Endothelial cell of umbilical vein (primary cell): ENCODE measurements around the gene CBFB. TPM values are rescaled to one million over a fixed set of nuclear protein-coding genes. Genes with fewer than 3 reads are reported as not detected.

Experiments
- BruUV-seq: library from RNA; stranded (reverse); fragments of 400-500 nt; replicated peaks from 2 replicates; lab custom pipeline; 2021; lab: Mats Ljungman, UMichigan
- CTCF ChIA-PET: fragments of 300-600, 350-600 bp; sonication (Branson Sonifier 250); formaldehyde crosslinking; loops from one replicate; lab custom pipeline; 2021; ENCODE audit warnings: antibody characterized with exemption, inconsistent platforms; lab: Charles Lee
- POLR2A ChIA-PET: fragments of 300-600, 350-600 bp; sonication (Branson Sonifier 250); formaldehyde crosslinking; loops from one replicate; lab custom pipeline; 2021; ENCODE audit warnings: antibody characterized with exemption, inconsistent platforms; lab: Charles Lee
- DNase-seq: peaks from one replicate; pipeline ENCODE4 v3.0.0-alpha.2; 2011; ENCODE audit warnings: low read depth, low spot score
- FAIRE-seq: peaks from 2 replicates; lab custom pipeline; 2011; peaks lifted over from hg19 to GRCh38; lab: Jason Lieb, UNC
- H2AFZ ChIP-seq: 2 replicates; pipeline ENCODE4 v1.6.0; 2012; ENCODE audit warnings: low read depth, low read length, control low read depth, inconsistent platforms
- H3K27ac ChIP-seq: 2 replicates; pipeline ENCODE4 v1.5.1; 2011; ENCODE audit warnings: low read depth, mild to moderate bottlenecking, control low read depth, low read length, moderate library complexity; ENCODE audit not compliant: insufficient read depth
- H3K27me3 ChIP-seq, 2 experiments: 2 replicates each; pipeline versions ENCODE4 v1.6.0 to v1.6.1; 2011; ENCODE audit warnings: low read length in 2 of 2, mixed read lengths in 1 of 2; ENCODE audit not compliant: control insufficient read depth in 2 of 2, insufficient read depth in 2 of 2
- H3K36me3 ChIP-seq, 2 experiments: 2 replicates in 1 of 2; 3 replicates in 1 of 2; pipeline ENCODE4 v1.5.1; 2011; ENCODE audit warnings: low read length in 2 of 2, mild to moderate bottlenecking in 1 of 2, moderate library complexity in 1 of 2; ENCODE audit not compliant: control insufficient read depth in 2 of 2, insufficient read depth in 2 of 2; ENCODE audit errors: extremely low read depth in 1 of 2
- H3K4me1 ChIP-seq: 3 replicates; pipeline ENCODE4 v1.5.1; 2011; ENCODE audit warnings: mild to moderate bottlenecking, low read length; ENCODE audit not compliant: control insufficient read depth, insufficient read depth; ENCODE audit errors: extremely low read depth
- H3K4me2 ChIP-seq: 2 replicates; pipeline ENCODE4 v1.6.1; 2011; ENCODE audit warnings: low read length, control low read depth, mixed read lengths; ENCODE audit not compliant: insufficient read depth
- H3K4me3 ChIP-seq, 3 experiments: fragments of 200-600 bp in 1 of 3; sonication (generic), shearing (Covaris generic) in 1 of 3; replicated peaks in 1 of 3; 2 replicates each; pipeline ENCODE4 v1.5.1; 2011 to 2016; ENCODE audit warnings: control low read depth in 3 of 3, low read length in 3 of 3, mild to moderate bottlenecking in 2 of 3, inconsistent platforms in 1 of 3, low read depth in 1 of 3, moderate library complexity in 1 of 3; ENCODE audit not compliant: insufficient read depth in 1 of 3
- H3K79me2 ChIP-seq: 2 replicates; pipeline ENCODE4 v1.6.0; 2012; ENCODE audit warnings: low read length, inconsistent platforms; ENCODE audit not compliant: control insufficient read depth, insufficient read depth
- H3K9ac ChIP-seq: replicated peaks from 2 replicates; pipeline ENCODE3; 2011; ENCODE audit warnings: low read length, control low read depth; ENCODE audit not compliant: insufficient read depth; ENCODE audit errors: extremely low read depth
- H3K9me1 ChIP-seq: replicated peaks from 3 replicates; pipeline ENCODE4 v1.6.0; 2011; ENCODE audit warnings: mild to moderate bottlenecking, low read length; ENCODE audit not compliant: control insufficient read depth, insufficient read depth; ENCODE audit errors: extremely low read depth
- H3K9me3 ChIP-seq: replicated peaks from 2 replicates; pipeline ENCODE4 v1.5.1; 2012; ENCODE audit warnings: low read length, inconsistent platforms; ENCODE audit not compliant: control insufficient read depth, insufficient read depth
- H4K20me1 ChIP-seq: replicated peaks from 2 replicates; pipeline ENCODE3; 2011; ENCODE audit warnings: mild to moderate bottlenecking, low read length; ENCODE audit not compliant: control insufficient read depth, insufficient read depth; ENCODE audit errors: extremely low read depth
- EZH2 ChIP-seq: IDR thresholded peaks from 2 replicates; pipeline ENCODE4 v1.6.1; 2012; ENCODE audit warnings: borderline replicate concordance, low read depth, mild to moderate bottlenecking, moderate library complexity, low read length, inconsistent platforms; ENCODE audit not compliant: severe bottlenecking
- GATA2 ChIP-seq: IDR thresholded peaks from 2 replicates; pipeline ENCODE4 v1.7.0; 2011; ENCODE audit warnings: low read depth, mild to moderate bottlenecking, moderate library complexity, mixed read lengths, low read length; ENCODE audit not compliant: insufficient read length, insufficient read depth
- JUN ChIP-seq: IDR thresholded peaks from 2 replicates; pipeline ENCODE4 v1.6.1; 2011; ENCODE audit warnings: borderline replicate concordance, low read depth; ENCODE audit not compliant: insufficient read length, insufficient read depth
- MYC ChIP-seq: IDR thresholded peaks from one replicate; pipeline ENCODE4 v1.6.1; 2011; ENCODE audit warnings: mild to moderate bottlenecking, low read depth, low read length
- POLR2AphosphoS5 ChIP-seq: IDR thresholded peaks from 2 replicates; pipeline ENCODE4 v1.6.1; 2012; ENCODE audit warnings: low read depth, mild to moderate bottlenecking, control low read depth, low read length, moderate library complexity; ENCODE audit not compliant: insufficient read depth
- dilution Hi-C: fragments of 300-500 bp; cut with MboI; formaldehyde crosslinking; loops from one replicate; pipeline ENCODE4 v1.15.0; 2019; ENCODE audit warnings: low sequenced_read_pairs; ENCODE audit not compliant: extremely low pct_ligation_motif_present
- intact Hi-C: fragments of 100-400 bp; cut with micrococcal nuclease; formaldehyde crosslinking; loops from one replicate; pipeline ENCODE4 v1.10.0; 2022
- polyA plus RNA-seq, 4 experiments: library from polyadenylated mRNA; depleted of rRNA in 3 of 4; stranded (reverse) in 3 of 4; unstranded in 1 of 4; fragments of >200 nt; gene quantifications; 2 replicates each; pipeline versions ENCODE4 v1.2.1 to v1.2.3, GENCODE V29; 2011 to 2012; ENCODE audit warnings: missing spikeins in 1 of 4
- total RNA-seq: library from RNA; stranded (reverse); gene quantifications from 2 replicates; pipeline ENCODE4 v1.2.3, GENCODE V29; 2021

The CBFB gene
- total and polyA plus RNA-seq, 2 donors (not counting 3 experiments of a cell fraction or from before 2014, with no cell fraction given): 27.8 to 103 TPM

GRCh38 chr16:67112591-67113399, 83.8 kb downstream of the CBFB start:
- H3K27ac ChIP-seq: no peak overlapping the region
- H3K79me2 ChIP-seq: peaks cover 40% of the 10 kb centered on the region
- H3K36me3 ChIP-seq: no peaks in the 10 kb centered on the region
- H4K20me1 ChIP-seq: no peaks in the 10 kb centered on the region
- POLR2A ChIA-PET: no interaction called here
- CTCF ChIA-PET: interaction anchor here (0.7 to 1.0 kb wide), 3 partner anchors 26 to 42 kb away, joined by 3 to 4 read pairs (median 3); no protein-coding TSS in a partner anchor
- H3K4me2 ChIP-seq: no peak overlapping the region
- DNase-seq (peak; percentile 7), FAIRE-seq (peak; percentile 21)
- H3K27me3 ChIP-seq: no peaks in the 10 kb centered on the region
- dilution Hi-C loops: no loop called here
- no peak overlapping the region for H3K4me3 ChIP-seq
- TF ChIP-seq GATA2 (no peak), EZH2 (no peak), POLR2AphosphoS5 (no peak), MYC (no peak)
- intact Hi-C loops: no loop called here
- H2AFZ ChIP-seq: no peak overlapping the region
- BruUV-seq: no TSS peak
- no peaks in the 10 kb centered on the region for H3K9me1 ChIP-seq
- H3K9ac ChIP-seq: no peak overlapping the region
- no peaks in the 10 kb centered on the region for H3K9me3 ChIP-seq
- H3K4me1 ChIP-seq: peaks cover 10% of the 10 kb centered on the region

DNA sequence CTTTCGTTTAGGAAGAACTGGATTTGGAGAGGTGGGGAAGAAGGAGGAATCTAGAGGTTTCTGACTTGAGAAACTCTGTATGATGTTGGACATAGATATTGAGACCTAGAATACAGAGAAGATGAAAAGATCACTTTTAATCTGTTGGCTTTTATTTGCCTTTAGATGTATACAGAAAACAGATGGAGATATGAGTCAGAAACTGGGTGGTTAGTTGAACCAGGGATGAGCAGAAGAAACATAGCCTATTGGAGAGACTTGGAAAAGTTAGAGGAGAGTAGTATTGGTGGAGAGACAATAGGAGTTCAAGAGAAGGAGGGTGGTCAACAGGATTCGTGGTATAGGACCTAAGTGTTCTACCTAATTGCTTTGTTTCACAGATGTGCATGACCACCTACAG, 85.8 kb downstream of the CBFB start:
- TF ChIP-seq JUN (no peak), MYC (no peak)
- no peak overlapping the region for H3K9ac ChIP-seq
- DNase-seq (no peak), FAIRE-seq (no peak)
- no peak overlapping the region for H3K4me3 ChIP-seq
- ChIA-PET CTCF (interaction anchor here (1.1 to 4.1 kb wide), 6 partner anchors 12 to 97 kb away, joined by 3 to 20 read pairs (median 6); no protein-coding TSS in a partner anchor), POLR2A (no interaction called here)
- H4K20me1 ChIP-seq: no peaks in the 10 kb centered on the region
- H3K9me1 ChIP-seq: no peaks in the 10 kb centered on the region
- no peaks in the 10 kb centered on the region for H3K9me3 ChIP-seq
- intact Hi-C loops (no loop called here), dilution Hi-C loops (no loop called here)
- no peaks in the 10 kb centered on the region for H3K27me3 ChIP-seq
- H3K4me2 ChIP-seq: no peak overlapping the region
- no peak overlapping the region for H2AFZ ChIP-seq
- no TSS peak for BruUV-seq
- peaks cover 4% of the 10 kb centered on the region for H3K4me1 ChIP-seq
- no peak overlapping the region for H3K27ac ChIP-seq
- H3K36me3 ChIP-seq: no peaks in the 10 kb centered on the region
- H3K79me2 ChIP-seq: peaks cover 40% of the 10 kb centered on the region
